Endodermal cell (in vitro differentiated cells): ENCODE results near the gene NPM3. TPM values are rescaled to one million over a fixed set of nuclear protein-coding genes. Genes with fewer than 3 reads are reported as not detected.
A peak's percentile ranks its signal among the peaks of the same experiment; 100 is the strongest.

Source experiments
- DNase-seq: peaks from one replicate; pipeline ENCODE4 v3.0.0-alpha.2; 2017
- H3K27ac ChIP-seq: 2 replicates; pipeline ENCODE4 v1.5.1; 2013; ENCODE audit warnings: mild to moderate bottlenecking, low read depth, low read length, moderate library complexity
- H3K27me3 ChIP-seq: 2 replicates; pipeline ENCODE4 v1.6.1; 2013; ENCODE audit warnings: mild to moderate bottlenecking, low read length, moderate library complexity; ENCODE audit not compliant: insufficient read depth, control insufficient read depth, poor library complexity, severe bottlenecking
- H3K36me3 ChIP-seq: 2 replicates; pipeline ENCODE4 v1.7.0; 2013; ENCODE audit warnings: mild to moderate bottlenecking, low read length, moderate library complexity; ENCODE audit not compliant: control insufficient read depth, insufficient read depth
- H3K4me1 ChIP-seq: one replicate; pipeline ENCODE4 v1.7.0; 2013; ENCODE audit warnings: low read length; ENCODE audit not compliant: control insufficient read depth, insufficient read depth
- H3K4me3 ChIP-seq: 2 replicates; pipeline ENCODE4 v1.5.1; 2013; ENCODE audit warnings: mild to moderate bottlenecking, low read length, moderate library complexity
- H3K9ac ChIP-seq: 2 replicates; pipeline ENCODE4 v1.6.1; 2013; ENCODE audit warnings: mild to moderate bottlenecking, low read length, moderate library complexity; ENCODE audit not compliant: poor library complexity, severe bottlenecking; ENCODE audit errors: extremely low read depth
- H3K9me3 ChIP-seq: 2 replicates; pipeline ENCODE4 v1.6.1; 2013; ENCODE audit warnings: mild to moderate bottlenecking, low read length, moderate library complexity; ENCODE audit not compliant: control insufficient read depth
- H3K27ac Mint-ChIP-seq: 2 replicates; pipeline ENCODE4 v1.8.0; 2020; ENCODE audit warnings: mixed read lengths
- H3K27me3 Mint-ChIP-seq: 2 replicates; pipeline ENCODE4 v1.8.0; 2021; ENCODE audit warnings: mild to moderate bottlenecking, mixed read lengths; ENCODE audit not compliant: insufficient read depth
- H3K36me3 Mint-ChIP-seq: 2 replicates; pipeline ENCODE4 v1.8.0; 2020; ENCODE audit warnings: low read depth, mixed read lengths
- H3K4me1 Mint-ChIP-seq: 2 replicates; pipeline ENCODE4 v1.8.0; 2020; ENCODE audit warnings: mixed read lengths
- H3K4me3 Mint-ChIP-seq: 2 replicates; pipeline ENCODE4 v1.8.0; 2020; ENCODE audit warnings: mild to moderate bottlenecking, moderate library complexity, mixed read lengths
- H3K9me3 Mint-ChIP-seq: 2 replicates; pipeline ENCODE4 v1.8.0; 2020; ENCODE audit warnings: mild to moderate bottlenecking, mixed read lengths
- CTCF ChIP-seq: fragments of 200-600 bp; sonication (generic); conservative IDR thresholded peaks from 2 replicates; pipeline ENCODE4 v1.5.0; 2021; ENCODE audit warnings: antibody characterized with exemption, mild to moderate bottlenecking
- WGBS, 2 experiments: methylation state at CpG; one replicate each; pipeline versions ENCODE4 v1.1.5 to v1.1.7; 2013; ENCODE audit warnings: missing lambda C conversion rate in 2 of 2, mixed read lengths in 1 of 2; ENCODE audit not compliant: insufficient coverage in 1 of 2, insufficient read length in 1 of 2; 5-methylcytosine and 5-hydroxymethylcytosine counted together
- total RNA-seq, 2 donors: library from RNA; stranded (reverse); fragmentation: NEBNext Ultra II Directional in 1 of 2; extraction: Animal tissue kit (Norgen Biotek cat#: 25700) in 1 of 2; gene quantifications; 2 replicates in 1 of 2; 3 replicates in 1 of 2; pipeline ENCODE4 v1.2.1, GENCODE V29; 2021

NPM3 gene
- total RNA-seq, 2 donors from 2014 or later = 82.2 to 133 TPM

- peaks cover 5% of the 10 kb centered on the region for H3K4me1 Mint-ChIP-seq
- no peaks in the 10 kb centered on the region for H3K36me3 ChIP-seq
- peaks cover 13% of the 10 kb centered on the region for H3K27me3 Mint-ChIP-seq
- no peaks in the 10 kb centered on the region for H3K27me3 ChIP-seq
- H3K9me3 Mint-ChIP-seq = no peaks in the 10 kb centered on the region
- no peak for DNase-seq
- H3K4me3 ChIP-seq = no peak overlapping the region
- no peak for TF ChIP-seq CTCF
- peak overlapping the region; percentile 66 for H3K4me3 Mint-ChIP-seq
- H3K9me3 ChIP-seq = no peaks in the 10 kb centered on the region
- H3K27ac ChIP-seq = no peak overlapping the region
- 74 to 87% methylated on average over 27 to 37 of the region's 39 CpGs for WGBS, 2 experiments
- no peak overlapping the region for H3K9ac ChIP-seq
- no peaks in the 10 kb centered on the region for H3K36me3 Mint-ChIP-seq
- no peaks in the 10 kb centered on the region for H3K4me1 ChIP-seq
- H3K27ac Mint-ChIP-seq = no peak overlapping the region
These were observed 45.7 kb upstream of the NPM3 start for GRCh38 chr10:101828766-101829551.

GRCh38 chr10:101827919-101828600, 44.8 kb upstream of the NPM3 start:
- Mint-ChIP-seq H3K36me3 (no peaks in the 10 kb centered on the region), H3K27me3 (peaks cover 9% of the 10 kb centered on the region), H3K9me3 (no peaks in the 10 kb centered on the region), H3K4me1 (peaks cover 5% of the 10 kb centered on the region), H3K4me3 (no peak overlapping the region), H3K27ac (no peak overlapping the region)
- H3K9ac ChIP-seq = no peak overlapping the region
- no peak overlapping the region for H3K4me3 ChIP-seq
- peak; percentile 25 for DNase-seq
- no peaks in the 10 kb centered on the region for H3K9me3 ChIP-seq
- H3K36me3 ChIP-seq = no peaks in the 10 kb centered on the region
- H3K27ac ChIP-seq = no peak overlapping the region
- TF ChIP-seq CTCF = no peak
- H3K4me1 ChIP-seq = no peaks in the 10 kb centered on the region
- WGBS, 2 experiments = 91 to 97% methylated on average over 5 to 10 of the region's 10 CpGs
- H3K27me3 ChIP-seq = no peaks in the 10 kb centered on the region

- Histone ChIP-seq H3K27ac (no peak overlapping the region), H3K36me3 (no peaks in the 10 kb centered on the region), H3K4me1 (no peaks in the 10 kb centered on the region), H3K9me3 (no peaks in the 10 kb centered on the region), H3K9ac (no peak overlapping the region), H3K4me3 (no peak overlapping the region), H3K27me3 (no peaks in the 10 kb centered on the region)
- peaks cover 4% of the 10 kb centered on the region for H3K27me3 Mint-ChIP-seq
- 90 to 100% methylated on average over 2 to 5 of the region's 5 CpGs for WGBS, 2 experiments
- H3K4me3 Mint-ChIP-seq = no peak overlapping the region
- no peak overlapping the region for H3K27ac Mint-ChIP-seq
- H3K36me3 Mint-ChIP-seq = no peaks in the 10 kb centered on the region
- no peak for TF ChIP-seq CTCF
- DNase-seq = peak; percentile 21
- H3K9me3 Mint-ChIP-seq = no peaks in the 10 kb centered on the region
- peaks cover 5% of the 10 kb centered on the region for H3K4me1 Mint-ChIP-seq
These were observed 43.7 kb upstream of the NPM3 start for GRCh38 chr10:101826852-101827434.
